ENCODE results near the gene BYSL.

The BYSL gene

GRCh38 chr6:41917528-41917927 lies 3.8 kb upstream of the BYSL start:
- no peak for DNase-seq

DNA sequence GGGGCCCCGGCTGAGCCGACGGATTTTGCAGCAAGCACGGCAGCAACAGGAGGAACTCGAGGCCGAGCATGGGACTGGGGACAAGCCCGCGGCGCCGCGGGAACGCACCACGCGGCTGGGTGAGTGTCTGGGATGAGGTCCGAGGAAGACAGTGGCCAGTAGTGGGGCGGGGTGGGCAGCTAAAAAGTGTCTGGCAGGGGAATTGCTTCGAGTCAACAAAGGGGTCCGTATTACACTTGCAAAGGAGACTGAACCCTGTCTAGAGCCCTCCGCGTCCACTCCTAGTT lies 356 bp downstream of the BYSL start:
- DNase-seq: no peak

GRCh38 chr6:41922154-41922553 lies 855 bp downstream of the BYSL start:
- no peak for DNase-seq

- DNase-seq: no peak
These were observed 6.0 kb downstream of the BYSL start for GRCh38 chr6:41927253-41927652.

- no peak for DNase-seq
These were observed 8.6 kb downstream of the BYSL start for GRCh38 chr6:41929924-41930323.

DNA sequence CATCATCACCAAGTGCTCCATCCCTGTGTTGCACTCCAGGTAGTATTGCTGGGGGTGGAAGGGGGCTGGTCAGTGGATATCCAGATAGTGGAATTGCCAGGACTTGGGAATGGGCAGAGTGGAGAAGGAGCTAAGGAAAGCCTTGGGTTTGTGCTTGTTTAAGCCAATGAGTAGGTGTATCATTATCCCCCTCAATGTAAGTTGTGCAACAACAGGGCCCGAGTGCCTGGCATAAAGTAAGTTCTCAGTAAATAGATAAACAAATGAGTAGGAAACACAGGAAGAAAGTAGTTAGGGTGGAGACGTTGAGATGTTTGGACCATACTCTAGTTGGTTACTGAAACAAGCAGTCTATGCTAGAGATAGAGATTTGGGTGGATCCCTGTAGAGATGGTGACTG lies 10.5 kb downstream of the BYSL start:
- DNase-seq: no peak

GRCh38 chr6:41932378-41932777 lies 11.1 kb downstream of the BYSL start:
- DNase-seq: no peak

GRCh38 chr6:41934278-41935192 lies 13.2 kb downstream of the BYSL start:
- no peak for DNase-seq

- DNase-seq: no peak
These were observed 13.9 kb downstream of the BYSL start for GRCh38 chr6:41935193-41935574.

GRCh38 chr6:41935685-41936072 lies 14.4 kb downstream of the BYSL start:
- no peak for DNase-seq

GRCh38 chr6:41936073-41936837 lies 15.0 kb downstream of the BYSL start:
- peak in 12 of 14 donors; percentile 22 to 79 (median 64) for DNase-seq

- no peak for DNase-seq
These were observed 16.2 kb downstream of the BYSL start for GRCh38 chr6:41937472-41937860.

- DNase-seq: no peak
These were observed 16.7 kb downstream of the BYSL start for GRCh38 chr6:41937861-41938574.

DNA sequence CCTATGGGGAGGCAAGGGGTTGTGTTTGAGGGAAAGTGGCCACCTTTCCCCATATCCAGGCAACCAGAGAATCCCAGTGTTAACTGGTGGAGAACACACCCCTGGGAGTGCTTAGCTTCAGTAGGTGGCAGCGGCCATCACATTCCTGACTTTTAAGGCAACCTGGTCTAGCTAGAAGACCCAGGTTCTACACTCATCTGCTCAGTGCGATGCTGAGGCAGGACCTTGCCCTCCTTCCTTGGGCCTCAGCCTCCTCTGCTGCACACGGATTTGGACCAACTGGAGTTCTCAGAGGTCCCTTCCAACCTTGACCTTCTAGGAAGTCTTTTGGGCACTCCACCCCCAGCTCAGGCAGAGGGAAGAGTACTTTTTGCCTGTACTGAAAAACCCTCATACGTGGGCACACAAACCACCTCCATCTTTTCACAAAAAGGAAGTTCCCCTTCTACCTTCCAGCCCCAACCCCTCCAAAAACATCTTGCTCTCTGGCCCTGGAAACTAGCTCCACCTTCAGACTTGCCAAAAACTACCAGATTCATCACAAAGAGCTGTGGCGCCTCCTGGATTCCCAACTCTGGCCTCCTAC lies 17.4 kb downstream of the BYSL start:
- DNase-seq: no peak

GRCh38 chr6:41939176-41939847 lies 18.0 kb downstream of the BYSL start:
- DNase-seq: peak in 9 of 14 donors; percentile 11 to 64 (median 30)

DNA sequence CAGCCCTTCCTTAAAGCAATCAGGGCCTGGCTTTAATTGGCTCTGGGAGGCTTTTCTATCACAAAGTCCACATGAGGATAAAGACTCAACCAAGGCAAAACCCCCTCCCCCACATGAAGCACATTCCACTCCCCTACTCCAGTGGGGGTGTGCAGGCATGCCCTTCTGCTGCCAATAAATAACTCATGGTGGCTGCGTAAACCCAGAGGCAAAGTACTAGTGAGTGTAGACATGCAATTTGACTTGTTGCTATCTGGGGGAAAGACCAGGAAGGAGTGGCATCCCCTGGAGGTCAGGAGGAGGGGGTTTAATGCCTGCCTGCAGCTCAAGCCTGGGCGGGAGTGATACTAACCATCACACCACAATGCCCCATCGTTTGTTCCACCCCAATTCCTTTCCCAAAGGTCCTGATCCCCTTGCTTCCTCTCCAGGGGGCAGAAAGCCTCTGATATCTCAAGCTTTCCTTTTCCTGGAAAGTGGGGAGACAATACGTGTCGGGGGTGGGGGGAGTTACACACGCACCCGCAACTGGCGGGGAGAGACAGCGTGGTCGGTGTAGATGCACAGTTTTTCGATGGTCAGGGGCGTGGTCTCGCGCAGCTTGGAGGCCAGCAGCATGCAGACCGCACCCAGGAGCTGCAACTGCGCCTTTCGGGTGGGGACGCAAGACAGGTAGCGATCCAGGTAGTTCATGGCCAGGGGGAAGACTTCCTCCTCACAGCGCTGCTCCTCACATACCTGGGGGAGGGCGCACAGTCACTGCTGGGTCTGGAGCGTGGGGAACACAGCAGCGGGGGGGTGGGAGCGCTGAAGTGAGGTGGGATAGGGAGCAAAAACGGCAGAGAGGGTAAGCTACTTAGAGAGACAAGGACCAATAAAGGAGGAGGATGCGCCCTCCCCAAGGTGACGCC lies 18.8 kb downstream of the BYSL start:
- DNase-seq: peak in 1 of 14 donors; percentile 4

GRCh38 chr6:41940759-41941279 lies 19.5 kb downstream of the BYSL start:
- peak in 10 of 14 donors; percentile 29 to 66 (median 54) for DNase-seq

- DNase-seq: peak in 13 of 14 donors; percentile 42 to 90 (median 76)
These were observed 20.2 kb downstream of the BYSL start, which contains the start of gene CCND3 for GRCh38 chr6:41941280-41942066. CCND3 (minus strand) TSS chr6:41941808; CDS start chr6:41941649, 159 bp downstream.

GRCh38 chr6:41942067-41942851 lies 21.0 kb downstream of the BYSL start:
- no peak for DNase-seq
